HK-2 (cell line): ENCODE results near the gene FILIP1L.

Experiments
- DNase-seq: peaks from one replicate; pipeline ENCODE4 v3.0.0-alpha.2; 2018; ENCODE audit not compliant: unreplicated experiment

FILIP1L gene

DNA sequence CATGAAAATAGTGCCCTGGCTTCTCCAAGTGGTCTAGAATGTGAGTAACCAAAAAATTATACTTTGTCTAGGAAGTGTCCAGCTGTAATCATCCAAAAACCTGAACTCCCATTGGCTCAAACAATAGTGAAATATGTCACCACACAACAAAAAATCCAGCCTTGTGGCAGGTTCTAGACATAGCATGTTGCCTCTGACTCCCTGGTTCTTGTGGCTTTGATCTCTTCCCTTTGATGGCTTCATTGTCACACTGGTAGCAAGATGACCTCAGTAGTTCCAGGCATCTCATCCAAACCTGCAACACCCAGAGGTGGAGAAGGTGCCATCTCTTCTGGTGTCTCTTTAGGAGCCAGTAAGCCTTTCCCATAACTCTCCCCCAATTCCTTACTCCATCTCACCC lies 222.0 kb downstream of the FILIP1L start:
- no peak for DNase-seq

DNA sequence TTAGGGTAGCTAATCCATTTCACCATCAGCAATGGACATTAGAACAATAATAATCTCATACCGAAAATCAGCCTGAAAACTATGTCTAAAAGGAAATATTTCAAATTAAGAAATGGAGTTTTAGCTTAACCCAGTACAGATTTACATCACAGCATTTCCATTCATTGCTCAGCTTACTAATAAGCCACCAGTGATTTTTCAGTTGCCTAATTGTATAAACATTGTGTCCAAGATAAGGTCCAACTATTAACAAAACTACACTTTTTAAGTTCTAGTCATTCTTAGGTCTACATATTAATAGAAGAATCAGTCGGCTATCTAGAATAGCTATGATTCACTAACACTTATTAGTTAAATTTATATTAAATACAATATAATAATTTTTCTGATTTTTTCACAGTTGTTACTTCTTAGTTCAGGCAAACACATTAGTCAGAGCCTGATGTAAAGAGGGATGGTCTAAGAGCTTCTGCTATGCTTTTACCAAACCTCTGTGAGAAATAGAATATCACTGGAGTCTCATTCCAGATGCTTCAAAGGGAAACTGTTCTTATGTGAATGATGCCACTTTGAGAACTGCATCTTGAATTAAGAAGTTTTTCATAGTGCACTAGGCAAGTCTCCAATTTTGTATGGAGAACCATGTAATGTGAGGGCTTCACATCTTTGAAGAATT lies 222.6 kb downstream of the FILIP1L start:
- no peak for DNase-seq

DNA sequence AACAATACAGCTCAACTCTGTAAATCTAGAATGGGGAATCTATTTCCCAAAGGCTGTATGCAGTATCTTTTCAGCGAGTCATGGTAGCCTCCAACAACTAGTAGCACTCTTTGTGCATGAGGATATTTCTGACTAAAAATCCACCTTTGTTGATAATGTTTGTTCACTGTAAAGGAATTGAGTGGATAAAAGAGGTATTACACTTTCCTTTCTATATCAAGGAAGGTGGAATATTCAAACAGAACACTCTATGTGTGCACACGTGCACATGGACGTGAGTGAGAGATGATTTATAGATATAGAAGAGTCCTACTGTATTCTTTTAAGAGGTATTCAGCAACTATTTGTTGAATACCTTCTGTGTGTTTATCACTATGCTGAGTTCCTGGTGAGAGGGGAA lies 228.4 kb downstream of the FILIP1L start:
- DNase-seq = no peak

DNA sequence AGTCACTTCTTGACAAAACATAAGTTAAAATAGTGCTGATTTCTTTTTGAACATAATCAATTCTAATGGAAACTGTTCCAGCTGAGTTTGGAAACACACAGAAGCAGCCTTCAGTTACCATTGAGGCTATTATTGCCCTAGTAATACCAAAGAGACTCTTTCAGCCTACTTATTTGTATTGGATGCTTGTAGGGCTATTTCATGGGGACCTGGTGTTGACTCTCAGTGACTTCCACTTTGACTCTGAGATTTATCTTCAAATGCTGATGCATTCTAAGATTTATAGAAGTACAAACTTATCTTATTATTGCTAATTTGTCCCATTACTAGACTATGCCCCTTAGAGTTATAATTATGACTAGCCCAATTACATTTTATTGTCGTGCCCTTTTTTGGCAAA lies 229.2 kb downstream of the FILIP1L start:
- no peak for DNase-seq

DNA sequence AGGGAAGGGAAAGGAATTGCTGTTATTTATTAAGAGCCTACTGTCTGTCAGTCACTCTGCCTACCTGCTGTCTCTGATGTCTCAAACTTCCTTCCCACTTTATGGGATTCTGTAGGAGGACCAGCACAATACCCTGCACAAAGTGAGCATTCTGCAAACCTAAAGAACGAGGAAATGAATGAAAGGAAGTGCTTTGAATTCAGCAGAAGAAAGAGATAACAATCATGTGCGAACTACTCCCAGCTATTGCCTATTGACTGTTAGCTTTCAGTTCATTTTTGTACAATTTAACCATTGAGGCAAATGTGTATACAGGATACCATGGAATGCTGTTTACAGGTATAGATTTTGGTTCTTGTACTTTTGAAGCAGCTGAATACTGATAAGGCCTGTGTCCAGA lies 229.8 kb downstream of the FILIP1L start:
- no peak for DNase-seq

DNA sequence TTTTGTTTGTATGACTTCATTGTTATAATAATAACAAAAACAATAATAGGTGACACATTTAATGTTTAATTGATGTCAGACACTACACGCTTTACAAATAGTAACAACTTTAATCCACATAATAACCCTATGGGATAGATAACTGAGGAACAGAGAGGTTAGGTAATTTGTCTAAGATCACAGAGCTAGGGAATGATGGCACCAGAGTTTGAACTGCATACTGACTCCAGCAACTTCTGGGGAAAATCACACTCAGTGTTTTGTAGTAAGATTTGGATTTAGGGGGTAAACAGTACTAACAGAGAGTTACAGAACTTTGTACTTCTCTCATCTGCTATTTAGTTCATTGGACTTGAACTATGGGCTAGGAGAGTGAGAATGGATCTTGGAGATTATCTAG lies 230.6 kb downstream of the FILIP1L start:
- DNase-seq = no peak

DNA sequence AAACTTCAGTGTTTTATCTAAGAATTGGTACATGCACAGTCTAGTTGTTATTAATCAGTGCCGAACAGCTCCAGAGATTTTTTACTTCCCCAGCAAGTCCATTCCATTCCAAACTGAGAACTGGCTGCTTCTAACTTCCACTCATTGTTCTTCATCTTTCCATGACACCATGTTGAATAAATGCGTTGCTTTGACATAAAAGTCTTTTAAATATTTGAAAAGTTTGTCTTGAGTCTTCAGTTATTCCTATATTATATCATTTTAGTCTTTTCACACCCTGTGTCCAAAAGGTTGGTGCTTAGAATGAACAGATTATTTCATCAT lies 231.2 kb downstream of the FILIP1L start:
- no peak for DNase-seq

DNA sequence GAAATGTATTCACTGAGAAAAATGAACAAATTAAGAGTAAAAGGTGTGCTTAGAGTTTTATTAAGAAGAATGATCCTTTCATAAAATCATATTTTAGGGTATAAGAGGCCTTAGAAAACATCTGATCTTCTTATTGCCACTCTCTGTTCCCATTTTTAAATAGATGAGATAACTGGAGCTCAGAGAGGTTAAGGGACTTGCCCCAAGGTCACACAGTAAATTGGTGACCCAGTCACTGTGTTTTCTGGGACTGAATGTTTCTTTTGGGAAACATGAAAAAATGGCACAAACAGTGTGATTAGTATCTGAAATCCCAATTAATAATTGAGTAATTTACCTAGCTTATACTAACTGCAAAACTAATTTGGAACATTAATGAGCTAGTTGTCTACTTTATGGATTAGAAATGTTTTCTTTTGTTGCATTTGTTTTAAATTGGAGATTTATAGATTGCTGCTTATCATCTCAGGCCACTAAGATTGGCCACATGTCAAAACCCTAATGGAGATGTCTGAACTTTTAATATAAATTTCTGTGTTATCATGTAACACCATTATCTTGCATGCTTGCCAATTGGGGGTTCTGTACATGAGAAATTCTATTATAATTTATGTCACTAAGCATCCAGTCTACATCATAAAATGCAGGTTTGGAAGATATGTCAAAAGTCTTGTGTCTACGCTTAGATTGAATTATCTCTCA lies 231.7 kb downstream of the FILIP1L start:
- DNase-seq = no peak

DNA sequence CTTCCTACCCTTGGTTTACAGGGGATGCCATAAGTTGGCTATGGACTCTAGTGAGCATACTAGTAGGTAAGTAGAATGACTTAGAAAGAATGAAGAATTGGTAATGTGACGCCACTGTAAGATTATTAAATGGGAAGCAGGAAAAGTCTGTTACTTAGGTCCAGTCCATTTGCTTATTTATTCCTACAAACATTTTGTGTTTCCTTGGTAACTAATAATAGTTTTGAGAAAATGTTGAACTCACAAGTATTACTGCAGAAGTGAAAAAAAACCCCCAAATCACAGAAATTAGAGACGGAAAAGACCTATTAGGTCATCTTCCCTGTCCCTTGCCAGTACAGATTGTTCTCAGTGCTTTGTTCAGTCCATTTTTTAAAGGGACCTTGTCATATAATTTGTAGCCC lies 233.2 kb downstream of the FILIP1L start:
- DNase-seq = no peak

DNA sequence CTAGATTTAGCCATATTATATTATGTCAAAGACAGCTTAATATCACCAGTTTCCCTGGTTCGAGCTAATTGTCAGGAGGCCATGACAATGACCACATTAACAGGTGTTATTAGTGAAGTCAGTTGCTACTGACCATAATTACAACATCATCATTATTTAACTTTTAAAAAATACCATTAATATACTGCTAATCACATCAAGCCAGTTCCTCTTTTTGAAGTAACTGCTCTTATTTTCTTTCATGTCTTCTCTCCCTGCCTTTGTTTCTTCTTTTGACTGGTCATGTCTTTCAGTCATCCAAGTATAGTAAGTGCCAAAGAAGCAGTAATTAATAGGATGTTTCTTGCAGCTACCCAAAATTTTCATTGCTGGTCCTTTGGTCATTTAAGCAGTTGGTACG lies 235.0 kb downstream of the FILIP1L start:
- no peak for DNase-seq

DNA sequence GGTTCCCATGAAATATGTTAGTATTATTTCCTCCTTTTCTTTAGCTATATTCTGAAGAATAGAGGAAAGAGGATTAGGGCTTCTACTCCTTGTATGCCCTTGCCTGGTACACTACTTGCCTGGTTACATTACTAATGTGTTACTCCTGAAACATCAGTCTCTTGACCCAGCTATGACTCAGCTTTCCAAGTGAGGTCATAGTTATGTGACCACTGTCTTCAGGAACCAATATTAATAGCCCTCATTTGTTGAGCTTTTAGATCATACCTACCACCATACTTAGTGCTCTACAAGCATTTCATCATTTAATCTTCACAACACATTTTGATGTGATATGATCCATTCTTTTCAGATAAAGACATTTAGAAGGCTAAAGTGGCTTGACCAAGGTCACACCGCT lies 236.3 kb downstream of the FILIP1L start:
- DNase-seq = no peak

DNA sequence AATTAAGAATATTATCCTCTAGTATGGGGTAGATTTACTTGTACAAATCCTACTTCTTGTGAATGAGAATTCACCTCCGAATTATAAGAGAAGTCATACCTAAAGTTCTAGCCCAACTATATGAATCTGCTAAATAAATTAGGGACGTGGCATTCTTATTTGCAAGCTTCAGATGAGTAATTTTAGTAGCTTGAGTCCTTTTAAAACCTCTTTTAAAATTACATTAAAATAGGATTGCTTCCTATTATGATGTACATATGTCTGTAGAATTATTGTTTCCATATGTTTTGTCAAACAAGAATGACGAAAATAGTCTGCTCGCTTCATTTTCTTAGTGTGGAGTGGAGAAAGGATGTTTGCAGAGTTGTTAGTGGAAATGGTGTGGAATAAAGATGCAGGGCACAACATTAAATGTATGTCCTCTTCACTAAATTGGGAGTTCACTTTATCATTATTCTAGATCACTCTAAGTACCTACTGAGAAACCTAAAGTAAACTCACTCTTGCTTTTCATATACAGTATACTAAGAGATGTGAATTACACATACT lies 237.2 kb downstream of the FILIP1L start:
- no peak for DNase-seq

DNA sequence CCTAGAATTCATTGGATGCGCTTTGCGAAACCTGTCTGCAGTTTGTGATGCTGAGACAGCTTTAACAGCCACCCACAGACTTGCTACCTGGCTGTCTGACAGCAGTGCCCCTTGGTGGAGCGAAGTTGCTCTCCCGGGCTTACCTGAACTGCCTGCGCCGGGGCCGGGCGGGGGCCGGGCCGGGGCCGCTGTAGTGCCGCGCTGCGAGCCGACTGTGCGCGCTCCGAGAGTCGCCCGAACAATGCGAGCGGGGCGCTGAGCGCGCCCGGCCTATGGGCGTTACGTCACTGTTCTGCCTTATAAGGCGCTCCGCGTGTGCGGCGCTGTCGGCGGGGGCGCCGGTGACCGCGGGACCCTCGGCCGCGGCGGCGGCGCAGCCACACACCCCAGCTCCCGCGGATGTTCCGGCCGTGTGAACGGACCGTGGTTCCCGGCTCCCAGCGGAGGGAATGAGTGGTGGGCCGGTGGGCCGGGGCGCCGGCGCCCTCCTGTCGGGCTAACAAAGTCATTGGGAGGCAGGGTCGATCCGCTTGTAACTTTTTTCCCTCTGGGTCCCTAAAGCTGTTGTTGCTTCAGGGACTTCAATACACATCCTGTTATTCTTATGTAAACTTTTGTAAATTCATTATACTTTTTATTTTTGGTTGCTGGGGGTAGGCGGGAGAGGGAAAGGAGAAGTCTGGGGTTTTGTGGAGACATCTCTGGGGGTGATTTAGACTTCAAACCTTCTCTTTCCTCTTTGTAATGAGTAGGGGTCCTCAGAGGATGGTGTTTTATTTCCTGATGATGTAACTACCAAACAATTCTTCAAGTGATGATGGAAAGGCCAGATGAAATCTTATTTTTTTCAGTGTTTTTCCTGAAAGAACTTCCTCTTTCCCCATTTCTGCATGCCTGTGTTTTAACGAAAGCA lies 238.1 kb downstream of the FILIP1L start:
- peak; percentile 58 for DNase-seq

DNA sequence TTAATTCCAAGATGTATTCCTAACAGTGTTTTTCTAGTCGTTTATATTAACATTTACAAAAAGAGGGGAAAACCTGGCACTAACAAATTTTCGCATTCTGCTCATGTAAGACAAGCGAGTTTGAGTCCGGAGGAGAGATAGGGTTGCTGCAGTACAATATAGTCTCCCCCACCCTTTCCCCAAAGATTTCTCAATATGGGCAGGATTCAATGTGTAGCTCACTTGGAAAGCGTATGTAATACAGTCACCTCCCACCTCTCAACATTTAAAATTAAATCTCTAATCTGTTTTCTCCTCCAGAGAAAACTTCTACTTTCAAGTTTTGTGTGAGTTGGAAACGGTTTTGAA lies 238.7 kb downstream of the FILIP1L start:
- DNase-seq = no peak

DNA sequence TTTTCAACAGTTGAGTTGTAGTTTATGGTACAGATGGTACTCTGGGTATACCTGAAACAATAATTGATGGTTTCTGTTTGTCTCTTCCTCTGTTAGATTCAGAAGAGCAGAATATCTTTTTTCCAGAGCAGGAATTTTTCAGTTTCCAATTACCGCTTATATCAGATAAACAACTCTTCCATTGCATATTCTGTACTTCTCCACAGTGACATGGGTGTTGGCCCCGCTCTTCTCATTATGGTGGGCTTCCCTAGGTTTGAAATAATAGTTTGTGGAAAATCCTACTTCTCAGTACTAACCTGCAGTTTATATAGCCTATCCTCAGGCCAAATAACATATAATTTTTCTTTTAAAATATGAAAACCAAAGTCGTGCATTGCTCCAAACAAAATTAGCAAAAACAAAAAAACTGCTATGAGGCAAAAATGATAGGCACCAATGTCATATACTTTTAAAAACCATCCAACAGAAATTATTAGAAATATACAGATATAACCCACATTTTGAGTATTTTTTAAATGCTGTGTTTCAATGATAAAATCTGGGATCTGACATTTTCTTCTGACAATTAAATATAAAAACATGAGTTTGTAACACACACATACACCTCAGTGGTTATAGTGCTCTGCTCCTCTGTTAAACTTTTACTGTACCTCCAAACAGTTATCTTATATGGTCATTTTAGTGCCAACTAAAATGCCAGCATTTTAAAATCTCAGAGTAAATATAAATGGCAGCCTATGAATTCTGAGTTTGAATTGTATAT lies 239.9 kb downstream of the FILIP1L start:
- no peak for DNase-seq

DNA sequence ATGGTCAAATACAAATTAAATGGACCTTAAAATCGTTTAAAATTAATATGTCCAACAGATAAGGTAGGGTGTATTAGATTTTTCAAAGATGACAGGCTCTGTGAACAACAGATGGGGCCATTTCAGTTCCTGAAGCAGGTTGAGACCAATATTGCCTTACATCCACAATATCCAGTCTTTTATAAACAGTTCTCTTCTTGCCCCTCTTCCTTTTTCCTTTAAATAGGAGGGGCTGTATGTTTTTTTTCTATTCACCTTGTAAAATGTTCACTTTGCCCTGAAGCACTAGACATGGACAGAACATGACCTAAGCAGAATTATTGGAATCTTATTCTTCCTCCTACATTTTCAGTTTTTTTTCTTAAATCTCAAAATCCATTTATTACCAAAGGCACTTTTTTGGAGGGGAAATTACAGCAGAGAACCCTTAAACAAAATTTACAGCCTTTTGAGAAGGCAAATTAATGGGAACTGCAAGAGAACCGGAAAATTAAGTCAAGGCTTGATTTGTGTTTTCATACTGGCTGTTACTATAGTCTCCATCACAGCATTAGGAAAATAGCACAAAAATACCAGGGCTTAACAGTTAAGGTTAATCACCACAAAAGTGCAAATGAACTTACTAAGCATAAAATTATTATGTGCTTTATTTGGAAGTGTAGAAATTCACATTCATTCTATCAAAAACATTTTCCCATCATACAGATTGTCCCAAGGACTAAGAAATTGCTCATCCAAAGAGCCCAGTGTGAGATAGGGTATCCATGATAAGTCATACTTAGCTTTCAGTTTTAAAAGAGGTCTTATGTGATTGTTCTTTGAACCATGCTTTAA lies 240.8 kb downstream of the FILIP1L start:
- no peak for DNase-seq

DNA sequence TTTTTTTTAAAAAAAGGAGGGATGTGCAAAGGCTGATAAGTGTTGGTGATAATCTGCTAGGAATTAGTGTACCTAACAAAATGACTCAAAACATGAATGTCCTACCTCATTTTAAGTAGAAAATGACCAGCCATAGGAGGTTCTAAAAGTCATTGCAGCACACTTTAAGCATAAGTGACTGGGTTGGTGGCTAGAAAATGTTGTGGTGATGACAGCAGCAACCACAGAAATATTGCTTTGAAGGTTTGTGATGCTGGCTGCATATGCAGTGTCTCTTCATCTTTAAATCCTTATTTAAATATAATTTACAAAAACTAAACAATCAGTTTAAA lies 241.4 kb downstream of the FILIP1L start:
- no peak for DNase-seq

DNA sequence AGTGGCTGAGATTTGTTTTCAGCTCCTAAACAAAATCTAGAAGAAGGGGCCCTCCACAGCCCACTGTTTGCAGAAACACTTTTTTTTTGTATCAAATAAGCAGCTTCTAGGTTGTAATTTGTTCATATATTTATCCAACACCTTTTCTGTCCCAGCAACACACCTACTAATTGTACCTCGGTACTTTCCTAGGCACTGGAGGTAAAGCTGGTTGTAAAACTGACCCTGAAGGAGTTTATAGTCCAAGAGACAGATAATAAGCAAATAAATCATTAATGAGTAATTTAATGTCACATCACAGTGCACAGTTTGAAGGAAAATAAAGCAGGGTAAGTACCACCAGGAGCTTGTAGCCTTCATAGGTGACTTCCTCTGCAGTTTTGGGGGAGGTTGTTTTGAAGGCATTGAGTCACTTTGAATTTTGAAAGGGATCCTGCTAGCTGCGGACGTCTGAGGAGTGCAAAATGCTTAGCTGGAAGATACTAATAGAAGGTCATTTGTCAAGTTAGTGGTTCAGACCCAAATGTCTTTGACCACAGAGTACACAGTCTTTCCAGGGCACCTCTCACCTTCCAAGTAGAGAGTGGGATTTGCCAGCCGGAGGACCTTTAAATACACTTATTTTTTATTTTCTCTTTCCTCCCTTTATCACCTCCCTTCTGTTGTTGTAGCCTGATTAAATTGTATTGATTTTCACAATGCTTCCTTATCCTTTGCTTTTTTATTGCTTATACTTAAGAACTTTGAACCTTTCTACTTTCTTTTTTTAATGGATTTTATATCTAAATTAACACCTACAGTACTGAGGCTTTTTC lies 242.9 kb downstream of the FILIP1L start:
- DNase-seq = no peak

DNA sequence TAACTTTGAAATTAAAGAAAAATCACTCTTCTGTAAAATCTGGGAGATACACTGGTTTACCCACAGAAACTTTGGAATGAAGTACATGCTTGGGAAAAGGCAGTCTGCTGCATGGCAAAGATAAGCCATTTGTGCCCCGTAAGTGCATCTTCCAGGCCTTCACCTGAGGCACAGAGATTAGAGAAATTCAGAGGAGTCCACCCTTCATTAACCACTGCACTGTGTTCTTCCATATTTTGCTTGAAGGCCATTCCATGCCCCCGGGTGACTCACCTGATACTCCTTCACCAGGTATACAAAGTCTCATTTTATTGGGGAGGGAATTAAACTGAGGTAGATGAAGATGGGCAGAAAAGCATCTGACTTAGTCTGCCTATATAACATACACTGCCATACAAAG lies 243.6 kb downstream of the FILIP1L start:
- DNase-seq = no peak

DNA sequence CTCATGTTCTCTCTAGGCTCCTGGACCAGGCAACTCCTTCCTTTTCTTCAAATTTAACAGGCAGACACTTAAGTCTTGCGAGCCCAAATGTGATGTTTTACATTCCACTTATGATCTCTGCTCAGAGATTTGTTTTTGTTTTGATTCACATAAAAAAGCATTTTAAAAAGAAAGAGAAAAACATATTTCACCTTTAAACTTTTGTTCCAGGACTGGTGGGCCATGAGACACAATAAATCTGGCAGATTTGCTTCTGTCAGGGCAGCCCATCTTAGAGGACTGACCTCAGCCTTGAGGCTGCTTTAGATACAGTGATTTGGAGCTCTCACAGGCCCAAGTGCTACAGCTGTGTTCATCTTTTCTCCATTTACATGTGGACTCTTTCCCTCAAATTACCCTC lies 244.7 kb downstream of the FILIP1L start:
- no peak for DNase-seq
